Myocyte (in vitro differentiated cells): ENCODE results near the gene PPT1. TPM values are rescaled to one million over a fixed set of nuclear protein-coding genes. Genes with fewer than 3 reads are reported as not detected.

Experiments used
- DNase-seq: peaks from one replicate; pipeline ENCODE4 v3.0.0-alpha.2; 2012; ENCODE audit warnings: low read depth
- polyA plus RNA-seq: library from polyadenylated mRNA; unstranded; fragments of >200 nt; gene quantifications from one replicate; pipeline ENCODE4 v1.2.1, GENCODE V29; 2012; ENCODE audit warnings: missing spikeins
- total RNA-seq: library from RNA; depleted of rRNA; stranded (reverse); fragments of >200 nt; gene quantifications from 2 replicates; pipeline ENCODE4 v1.2.3, GENCODE V29; 2014

The PPT1 gene
- total RNA-seq = 42.0 and 46.4 TPM in 2 replicates
- polyA plus RNA-seq = 38.8 TPM

DNA sequence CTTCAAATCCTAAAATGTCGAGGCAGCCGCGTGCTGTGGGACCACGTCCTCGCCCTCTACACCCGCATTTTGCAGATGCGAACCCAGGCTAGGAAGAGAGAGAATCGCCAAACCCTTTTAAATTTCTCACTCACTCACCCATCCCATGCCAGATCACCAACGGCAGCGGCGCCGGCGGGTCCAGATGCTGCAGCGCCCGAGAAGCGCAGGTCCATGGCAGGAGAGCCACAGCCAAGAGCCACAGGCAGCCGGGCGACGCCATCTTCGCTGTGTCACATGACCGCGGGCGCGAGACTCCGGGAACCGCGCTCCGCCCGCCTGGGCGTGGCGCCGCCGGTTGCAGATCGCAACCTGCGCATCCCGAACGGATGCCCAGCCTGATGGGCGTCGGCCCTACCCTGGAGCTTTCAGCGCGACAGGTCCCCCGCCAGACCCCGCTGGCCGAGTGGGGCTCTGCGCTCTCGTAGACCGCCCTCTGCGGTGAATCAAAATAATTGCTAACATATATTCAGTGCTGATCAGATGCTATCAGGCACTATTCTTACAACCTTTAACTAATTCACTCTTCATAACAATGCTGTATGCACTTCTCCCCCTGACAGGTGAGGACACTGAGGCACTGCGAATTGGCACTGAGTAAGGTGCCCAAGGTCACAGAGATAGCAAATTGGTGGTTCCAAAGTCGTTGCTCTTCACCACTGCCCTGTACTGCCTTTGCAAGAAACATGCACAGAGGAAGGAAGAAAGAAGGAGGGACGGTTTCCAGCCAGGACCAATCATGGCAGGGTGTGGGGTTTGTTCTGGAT lies at the start of gene PPT1:
PPT1 (minus strand) TSS at position 276 of the 806 bp plus-strand sequence; CDS start at position 262, 14 bp downstream.
- peak; percentile 73 for DNase-seq

DNA sequence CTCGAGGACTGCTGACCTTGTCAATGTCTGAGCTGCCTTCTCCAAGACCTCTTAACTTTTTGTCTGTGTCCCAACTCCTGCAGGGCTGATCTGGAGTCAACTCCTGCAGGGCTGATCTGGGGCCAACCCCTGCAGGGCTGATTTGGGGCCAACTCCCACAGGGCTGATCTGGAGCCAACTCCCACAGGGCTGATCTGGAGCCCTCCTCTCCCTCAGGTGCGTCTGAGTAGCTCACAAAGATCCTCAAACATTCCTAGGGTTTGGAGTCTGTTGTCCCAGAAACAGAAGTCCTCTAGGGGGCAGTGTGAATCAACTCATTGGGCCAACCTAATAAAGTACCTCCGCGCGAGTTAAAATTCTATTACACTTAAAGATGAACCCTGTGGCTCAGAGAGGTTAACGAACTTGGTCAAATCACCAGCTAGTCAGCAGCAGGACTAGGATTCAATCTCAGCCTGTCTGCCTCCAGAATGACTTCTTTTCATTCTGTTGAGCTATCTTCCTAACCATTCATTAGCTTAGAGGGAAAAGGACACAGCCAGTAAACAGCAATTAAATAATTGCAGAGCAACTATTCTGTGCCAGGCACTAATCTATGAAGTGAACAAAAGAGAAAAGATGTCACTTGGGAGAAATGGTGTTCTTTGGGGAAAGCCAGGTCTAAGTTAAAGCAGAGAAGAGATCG lies 47.0 kb upstream of the PPT1 start:
- peak; percentile 83 for DNase-seq

DNA sequence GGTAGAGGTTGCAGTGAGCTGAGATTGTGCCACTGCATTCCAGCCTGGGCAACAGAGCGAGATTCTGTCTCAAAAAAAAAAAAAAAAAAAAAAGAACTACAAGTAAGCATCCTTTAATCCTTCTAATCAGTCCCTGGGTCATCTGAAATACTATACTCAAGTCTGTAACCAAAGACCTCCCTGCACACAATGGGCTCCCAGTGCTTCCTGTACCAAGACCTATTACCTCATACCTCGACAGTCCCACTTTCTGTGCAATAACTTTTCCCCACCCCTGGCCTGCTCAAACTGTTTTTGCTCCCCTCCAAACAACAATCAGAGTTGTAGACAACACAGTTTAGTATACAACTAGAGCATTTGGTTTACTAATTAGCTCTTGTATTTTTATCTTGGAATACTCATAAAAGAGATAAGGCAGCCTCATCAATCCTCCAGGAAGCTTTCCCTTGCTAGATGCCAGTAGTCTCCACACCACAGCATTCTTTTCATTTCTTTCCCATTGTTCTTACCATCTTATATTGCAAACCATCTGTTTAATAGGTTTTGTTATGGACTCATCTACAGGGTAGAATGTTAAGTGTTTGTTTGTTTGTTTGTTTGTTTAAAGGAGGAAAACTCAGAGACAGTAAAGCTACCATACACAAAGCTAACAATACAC lies 45.0 kb upstream of the PPT1 start:
- DNase-seq = peak; percentile 20

DNA sequence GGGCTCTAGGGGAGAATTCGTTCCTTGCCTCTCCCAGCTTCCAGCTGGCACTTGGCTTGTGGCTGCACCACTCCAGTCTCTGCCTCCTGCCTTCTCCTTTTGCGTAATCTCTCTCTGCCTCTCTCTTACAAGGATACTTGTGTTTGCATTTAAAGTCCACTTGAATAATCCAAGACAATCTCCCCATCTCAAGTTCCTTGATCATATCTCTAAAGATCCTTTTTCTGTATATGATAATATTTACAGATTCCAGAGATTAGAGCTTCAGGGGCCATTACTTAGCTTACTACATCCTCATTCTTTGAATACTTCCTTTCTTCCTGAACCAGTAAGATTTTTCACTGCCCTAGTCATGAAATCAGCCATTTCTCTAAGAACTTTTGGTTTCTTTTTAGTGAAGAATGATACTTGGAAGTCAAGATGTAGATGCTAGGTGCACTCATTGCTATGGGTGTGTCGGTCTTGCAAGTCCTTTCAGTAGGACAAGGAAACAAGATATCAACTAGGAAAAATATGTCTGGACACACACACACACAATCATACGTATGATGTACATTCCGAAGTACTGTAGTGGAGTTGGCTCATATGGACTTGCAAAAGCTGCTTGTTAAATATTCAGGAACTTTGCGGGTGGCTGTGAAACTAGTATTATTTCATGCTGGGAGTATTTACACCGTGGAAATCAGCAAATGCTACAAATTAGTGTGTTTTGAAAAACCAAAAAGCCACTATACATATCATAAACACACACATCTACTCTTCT lies 43.3 kb upstream of the PPT1 start:
- no peak for DNase-seq

DNA sequence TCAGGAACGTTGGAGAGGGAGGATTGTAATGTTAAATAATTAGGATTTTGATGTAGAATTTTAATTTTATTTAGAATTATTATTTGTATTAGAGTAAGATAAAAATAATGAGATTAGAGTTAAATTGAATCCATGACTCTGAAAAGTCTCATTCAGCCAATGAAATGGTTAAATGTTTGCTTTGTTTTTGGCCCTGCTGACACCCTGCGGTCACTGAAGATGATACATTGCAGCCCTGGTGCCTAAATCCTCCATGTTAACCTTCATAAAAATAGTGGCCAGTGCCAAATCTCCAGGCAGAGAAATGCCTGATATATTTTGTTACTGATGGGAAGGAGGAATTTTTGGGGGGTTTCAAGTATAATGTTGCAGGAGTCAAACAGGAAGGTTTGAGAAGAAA lies 36.8 kb upstream of the PPT1 start:
- peak; percentile 12 for DNase-seq

DNA sequence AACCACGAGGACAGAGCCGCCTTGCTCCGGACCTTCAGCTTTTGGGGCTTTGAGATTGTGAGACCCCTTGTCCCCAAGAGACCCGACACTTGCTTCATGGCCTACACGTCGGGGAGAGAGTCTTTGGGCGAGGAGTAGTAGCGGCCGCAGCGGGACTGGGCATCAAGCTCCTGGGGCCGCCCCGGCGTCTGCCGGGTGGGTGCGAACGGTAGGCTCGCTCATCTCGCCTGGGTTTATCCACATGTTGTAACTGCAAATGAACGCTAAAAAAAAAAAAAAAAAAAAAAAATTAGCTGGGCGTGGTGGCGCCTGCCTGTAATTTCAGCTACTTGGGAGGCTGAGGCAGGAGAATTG lies 36.2 kb upstream of the PPT1 start:
- no peak for DNase-seq

DNA sequence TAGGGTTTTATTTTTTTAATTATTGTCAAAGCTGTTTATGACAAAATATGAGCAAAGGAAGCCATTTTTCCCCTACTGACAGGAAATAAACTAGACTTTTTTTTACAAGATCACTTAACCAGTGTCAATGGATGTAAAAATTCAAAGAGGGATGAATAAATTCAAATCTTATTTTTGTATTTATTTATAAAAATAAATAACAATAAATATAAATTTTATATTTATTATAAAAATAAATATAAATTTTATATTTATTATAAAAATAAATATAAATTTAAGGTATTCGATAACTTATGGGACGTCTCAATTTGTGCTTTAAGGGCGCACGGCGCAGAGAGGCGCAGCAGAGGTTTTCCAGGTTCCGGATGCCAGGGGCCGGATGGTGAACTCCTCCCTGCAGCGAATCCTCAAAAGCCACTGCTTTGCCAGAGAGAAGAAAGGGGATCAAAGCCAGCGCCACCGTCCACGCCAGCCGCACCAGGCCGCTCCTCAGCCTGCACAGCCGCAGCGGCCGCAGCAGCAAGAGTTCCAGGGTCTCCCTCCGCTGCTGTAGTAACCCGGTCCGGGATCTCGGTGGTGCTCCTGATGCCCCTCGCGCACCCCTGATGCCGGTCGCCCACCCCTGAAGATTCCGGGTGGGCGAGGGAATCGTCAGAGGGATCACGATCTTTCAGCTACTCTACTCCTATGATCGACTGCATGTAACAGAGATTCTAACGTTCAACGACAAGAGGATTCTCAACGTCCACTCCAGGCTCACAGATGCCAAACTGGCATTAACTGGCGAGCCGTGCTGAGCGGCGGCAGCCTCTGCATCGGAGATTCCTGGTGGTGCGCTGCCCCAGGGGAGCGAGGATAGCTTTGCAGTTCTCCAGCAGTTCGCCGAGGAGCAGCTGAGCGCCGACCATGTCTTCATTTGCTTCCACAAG lies 35.6 kb upstream of the PPT1 start:
- DNase-seq = peak; percentile 36

DNA sequence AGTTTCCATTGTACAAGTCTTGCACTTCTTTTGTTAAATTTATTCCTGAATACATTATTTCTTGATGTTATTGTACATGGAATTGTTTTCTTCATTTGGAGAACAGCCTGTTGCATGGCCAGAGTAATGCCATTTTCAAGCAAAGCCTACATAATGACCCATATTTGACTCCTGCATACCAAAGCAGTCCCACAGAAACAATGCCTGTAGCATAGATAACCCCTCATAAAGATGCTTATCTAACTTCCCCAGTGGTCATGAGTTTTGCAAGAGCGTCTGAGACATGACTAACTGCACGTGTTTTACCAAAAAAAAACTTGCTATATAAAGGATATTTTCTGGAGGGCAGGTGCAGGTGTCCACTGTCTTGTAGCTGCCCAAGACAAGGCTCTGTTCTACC lies 33.8 kb upstream of the PPT1 start:
- DNase-seq = no peak

DNA sequence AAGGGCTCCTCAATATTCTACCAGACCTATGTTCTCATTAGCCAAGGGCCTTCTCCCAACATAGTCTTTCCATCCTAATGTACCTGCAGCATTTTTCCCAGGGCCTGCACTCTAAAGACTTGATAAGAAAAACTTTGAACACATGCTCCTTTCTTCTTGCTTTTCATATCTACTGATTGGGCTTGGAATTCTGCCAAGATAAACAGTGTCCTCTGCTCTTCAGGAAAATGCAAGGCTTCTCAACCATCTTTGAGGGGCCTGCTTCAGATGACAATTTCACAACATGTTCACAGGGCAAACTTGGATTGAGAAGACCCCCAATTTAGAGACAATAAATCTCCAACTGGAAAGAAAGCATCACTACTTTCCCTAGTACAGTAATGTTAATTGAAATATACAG lies 25.8 kb upstream of the PPT1 start:
- no peak for DNase-seq

DNA sequence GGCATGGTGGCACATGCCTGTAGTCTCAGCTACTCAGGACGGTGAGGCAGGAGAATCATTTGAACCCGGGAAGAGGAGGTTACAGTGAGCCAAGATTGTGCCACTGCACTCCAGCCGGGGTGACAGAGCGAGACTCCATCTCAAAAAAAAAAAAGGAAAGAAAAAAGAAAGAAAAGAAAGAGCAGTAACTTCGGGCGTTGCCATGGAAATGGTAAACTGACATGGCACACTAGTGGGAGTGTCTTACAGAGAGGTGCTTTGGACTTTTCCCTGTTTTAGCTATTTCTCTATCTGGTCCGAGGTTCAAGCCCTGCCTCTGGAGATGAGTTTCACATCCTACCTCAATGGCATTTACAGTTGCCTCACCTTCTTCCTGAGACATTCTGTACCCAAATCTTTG lies 23.1 kb upstream of the PPT1 start:
- DNase-seq = no peak

DNA sequence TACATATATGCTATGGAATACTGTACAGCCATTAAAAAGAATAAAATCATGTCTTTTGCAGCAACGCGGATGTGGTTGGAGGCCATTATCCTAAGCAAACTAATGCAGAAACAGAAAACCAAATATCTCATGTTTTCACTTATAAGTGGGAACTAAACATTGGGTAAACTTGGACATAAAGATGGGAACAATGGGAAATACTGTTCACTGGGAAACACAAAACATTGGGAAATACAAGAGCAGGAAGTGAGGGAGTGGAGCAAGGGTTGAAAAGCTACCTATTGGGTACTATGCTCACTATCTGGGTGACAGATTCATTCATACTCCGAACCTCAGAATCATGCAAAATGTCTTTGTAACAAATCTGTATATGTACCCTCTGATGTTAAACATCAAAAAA lies 17.3 kb upstream of the PPT1 start:
- DNase-seq = no peak

DNA sequence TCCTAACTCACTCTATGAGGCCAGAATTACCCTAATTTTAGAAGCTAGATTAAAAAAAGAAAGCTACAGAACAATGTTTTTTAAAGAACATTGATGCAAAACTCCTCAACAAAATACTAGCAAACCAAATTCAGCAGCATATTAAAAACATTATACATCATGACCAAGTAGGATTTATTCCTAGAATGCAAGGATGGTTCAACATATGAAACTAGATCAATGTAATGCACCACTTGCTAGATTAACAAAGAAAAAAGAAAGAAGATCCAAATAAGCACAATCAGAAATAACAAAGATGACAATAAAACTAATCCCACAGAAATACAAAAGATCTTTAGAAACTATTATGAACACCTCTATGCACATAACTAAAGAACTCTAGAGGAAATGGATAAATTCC lies 13.3 kb upstream of the PPT1 start:
- no peak for DNase-seq

DNA sequence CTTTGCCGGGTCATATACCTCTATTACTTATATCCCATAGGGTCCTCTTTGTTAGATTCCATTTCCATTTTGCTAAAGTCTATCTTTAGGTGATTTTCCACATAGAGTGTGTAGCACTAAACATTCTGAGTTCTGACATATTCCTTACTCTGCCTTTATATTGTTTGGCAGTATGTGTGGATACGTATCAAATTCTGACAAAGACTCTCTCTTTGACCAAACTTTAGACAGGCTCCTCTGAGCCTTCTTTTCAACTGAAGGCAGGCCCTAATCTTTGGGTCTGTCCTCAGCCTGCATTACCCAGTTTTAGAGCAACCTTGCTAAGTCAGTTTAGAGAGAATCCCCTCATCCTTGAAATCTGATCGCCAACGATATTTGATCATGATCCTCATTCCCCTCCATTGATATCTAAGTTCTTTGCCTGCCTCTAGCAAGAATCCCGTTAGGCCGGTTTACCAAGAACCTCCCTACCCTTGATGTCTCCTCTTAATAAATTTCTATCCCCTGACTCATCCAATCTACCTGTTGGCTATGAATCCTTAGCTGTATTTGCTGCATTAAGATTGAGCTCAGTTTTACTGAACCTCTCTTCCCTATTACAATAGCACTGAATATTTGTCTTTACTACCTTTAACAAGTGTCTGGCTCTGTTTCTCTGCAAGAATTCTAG lies 10.4 kb upstream of the PPT1 start:
- no peak for DNase-seq

DNA sequence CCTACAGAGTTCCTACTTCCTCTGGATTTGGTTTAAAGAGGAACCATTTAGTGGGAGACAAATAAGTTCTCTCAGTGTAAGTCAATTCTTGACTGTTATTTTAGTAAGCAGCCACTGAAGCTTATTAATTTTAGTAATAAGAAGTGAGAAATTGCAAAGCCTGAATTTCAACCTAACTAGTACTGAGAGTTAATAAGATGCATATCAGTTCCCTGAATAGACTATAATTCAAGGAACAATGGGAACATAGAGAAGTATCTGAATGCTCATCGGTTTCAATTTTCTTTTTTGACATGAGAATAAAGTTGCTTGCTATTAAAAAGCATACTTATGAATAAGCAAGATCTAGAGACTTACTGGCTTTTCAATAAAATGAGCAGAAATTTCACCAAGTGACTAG lies 8.0 kb upstream of the PPT1 start:
- DNase-seq = no peak

DNA sequence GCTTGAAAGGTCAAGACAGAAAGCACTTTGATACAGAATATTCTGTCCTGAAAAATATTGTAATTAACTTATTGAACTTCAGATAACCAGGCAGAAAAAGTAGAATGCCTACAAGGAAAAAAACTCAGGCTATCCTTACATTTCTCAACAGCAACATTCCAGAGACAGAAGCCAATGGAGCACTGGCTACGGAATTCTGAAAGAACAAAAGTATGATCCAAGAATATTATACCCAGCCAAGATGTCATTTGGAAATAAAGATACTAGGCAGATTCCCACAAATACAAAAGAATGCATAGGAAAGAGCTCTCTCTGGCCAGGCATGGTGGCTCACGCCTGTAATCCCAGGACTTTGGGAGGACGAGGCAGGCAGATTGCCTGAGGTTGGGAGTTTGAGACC lies 5.8 kb upstream of the PPT1 start:
- DNase-seq = no peak

DNA sequence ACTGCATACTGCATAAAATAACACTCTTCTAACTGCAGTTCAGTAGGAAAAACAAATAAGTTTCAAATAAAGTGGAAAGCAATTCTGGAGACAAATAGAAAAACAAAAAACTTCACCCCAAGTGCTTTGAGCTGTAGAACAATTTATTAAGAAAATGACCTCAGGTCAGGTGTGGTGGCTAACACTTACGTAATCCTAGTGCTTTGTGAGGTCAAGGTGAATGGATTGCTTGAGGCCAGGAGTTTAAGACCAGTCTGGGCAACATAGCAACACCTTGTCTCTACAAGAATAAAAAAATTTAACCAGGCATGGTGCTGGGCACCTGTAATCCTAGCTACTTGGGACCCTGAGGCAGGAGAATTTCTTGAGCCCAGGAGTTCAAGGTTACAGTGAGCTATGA lies 5.0 kb upstream of the PPT1 start:
- DNase-seq = no peak

DNA sequence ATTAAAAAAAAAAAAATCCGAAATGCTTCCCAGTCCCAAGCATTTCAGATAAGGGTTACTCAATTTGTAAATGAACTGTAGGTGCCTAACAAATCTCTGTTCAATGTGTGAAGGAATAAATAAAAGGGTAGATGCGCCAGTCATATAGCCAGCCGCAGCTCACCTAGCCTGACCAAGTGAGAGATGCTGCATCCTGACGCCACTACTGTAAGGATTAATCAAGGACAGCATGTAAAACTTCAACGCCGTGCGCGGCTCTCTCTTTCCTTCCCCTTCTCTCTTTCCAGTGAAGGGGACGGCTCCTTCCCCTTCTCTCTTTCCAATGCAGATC lies 441 bp downstream of the PPT1 start:
- DNase-seq = no peak

DNA sequence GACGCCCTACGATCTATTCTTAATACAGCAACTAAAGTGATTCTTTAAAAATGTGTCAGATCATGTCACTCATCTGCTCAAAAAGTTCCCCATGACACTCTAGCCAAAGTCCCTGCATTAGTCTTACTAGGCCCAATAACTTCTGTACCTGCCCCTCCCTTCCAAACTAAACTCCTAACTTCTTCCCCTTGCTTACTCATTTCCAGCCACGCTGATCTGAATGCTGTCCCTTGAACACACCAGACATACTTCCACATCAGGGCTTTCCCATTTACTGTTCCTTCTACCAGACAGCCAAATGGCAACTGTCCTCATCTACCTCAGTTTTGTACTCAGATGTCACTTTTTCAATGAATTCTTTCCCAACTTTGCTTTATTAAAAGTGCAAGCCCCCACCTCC lies 1.2 kb downstream of the PPT1 start:
- DNase-seq = no peak

DNA sequence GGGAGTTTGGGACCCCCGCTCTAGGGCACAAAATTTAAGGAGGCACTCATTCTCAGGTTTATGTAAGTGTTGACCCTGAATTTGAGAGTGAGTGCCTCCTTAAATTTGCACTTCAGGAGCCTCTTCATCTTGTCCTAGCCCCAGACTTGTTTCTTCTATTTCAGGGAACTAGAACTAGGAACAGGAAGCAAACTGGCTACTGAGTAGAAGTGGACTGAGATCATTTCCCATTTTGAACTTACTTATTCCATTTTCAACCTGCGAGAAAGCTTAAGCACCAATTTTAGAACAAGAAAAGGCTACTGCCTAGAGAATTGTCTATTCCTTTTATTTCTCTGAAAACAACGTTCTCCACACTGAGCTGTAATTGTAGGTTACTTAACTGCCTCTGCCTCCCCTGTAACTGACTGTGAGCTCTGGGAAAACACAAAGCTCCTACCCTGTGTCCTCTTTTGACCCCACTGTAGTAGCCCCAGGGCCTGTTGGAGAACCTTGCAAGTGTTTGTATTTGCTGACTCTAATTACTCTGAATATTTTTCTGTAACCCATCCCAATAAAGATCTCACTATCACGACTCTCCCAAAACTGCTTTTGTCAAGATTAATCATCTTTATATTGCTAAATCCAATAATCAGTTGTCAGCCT lies 2.5 kb downstream of the PPT1 start:
- no peak for DNase-seq
